ENCODE measurements around the gene ZNF746.

DNA sequence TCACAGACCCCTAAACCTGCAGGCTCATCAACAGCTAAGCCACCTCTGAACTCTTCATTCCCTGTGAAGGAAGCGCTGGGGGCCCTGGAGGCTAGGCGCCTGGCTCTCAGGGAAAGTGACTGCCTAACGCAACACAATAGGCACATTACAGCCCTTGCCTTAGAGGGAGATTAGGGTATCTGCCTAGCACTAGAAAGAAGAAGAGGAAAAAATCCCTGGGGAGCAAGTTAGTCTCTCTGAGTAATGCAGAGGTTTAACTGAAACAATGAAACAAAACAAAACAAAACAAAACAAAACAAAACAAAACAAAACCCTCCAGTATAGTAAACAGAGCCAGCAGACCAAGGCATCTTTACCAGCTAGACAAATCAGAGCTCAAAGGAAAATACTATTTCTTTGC lies 39.4 kb downstream of the ZNF746 start:
- TF ChIP-seq, protein P1, sequence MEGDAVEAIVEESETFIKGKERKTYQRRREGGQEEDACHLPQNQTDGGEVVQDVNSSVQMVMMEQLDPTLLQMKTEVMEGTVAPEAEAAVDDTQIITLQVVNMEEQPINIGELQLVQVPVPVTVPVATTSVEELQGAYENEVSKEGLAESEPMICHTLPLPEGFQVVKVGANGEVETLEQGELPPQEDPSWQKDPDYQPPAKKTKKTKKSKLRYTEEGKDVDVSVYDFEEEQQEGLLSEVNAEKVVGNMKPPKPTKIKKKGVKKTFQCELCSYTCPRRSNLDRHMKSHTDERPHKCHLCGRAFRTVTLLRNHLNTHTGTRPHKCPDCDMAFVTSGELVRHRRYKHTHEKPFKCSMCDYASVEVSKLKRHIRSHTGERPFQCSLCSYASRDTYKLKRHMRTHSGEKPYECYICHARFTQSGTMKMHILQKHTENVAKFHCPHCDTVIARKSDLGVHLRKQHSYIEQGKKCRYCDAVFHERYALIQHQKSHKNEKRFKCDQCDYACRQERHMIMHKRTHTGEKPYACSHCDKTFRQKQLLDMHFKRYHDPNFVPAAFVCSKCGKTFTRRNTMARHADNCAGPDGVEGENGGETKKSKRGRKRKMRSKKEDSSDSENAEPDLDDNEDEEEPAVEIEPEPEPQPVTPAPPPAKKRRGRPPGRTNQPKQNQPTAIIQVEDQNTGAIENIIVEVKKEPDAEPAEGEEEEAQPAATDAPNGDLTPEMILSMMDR (IDR thresholded peaks at IDR 0.05), result no peak
- TF ChIP-seq POLR2A (IDR thresholded peaks at IDR 0.05) (no peak), POLR2AphosphoS5 (IDR thresholded peaks at IDR 0.05) (no peak)

All from breast epithelium (tissue), 3 donors.